Motor neuron (in vitro differentiated cells): Measurements from ENCODE around the gene ILDR1. TPM values are rescaled to one million over a fixed set of nuclear protein-coding genes. Genes with fewer than 3 reads are reported as not detected.
"Not testable (repeated sequence)": the region's sequence is repeated elsewhere in the genome, so short reads cannot be mapped to it uniquely, and the experiment has no call there.

ENCODE experiments used
- ATAC-seq, 8 experiments: fragments of 200-7000 bp; cut with Tn5 transposase; replicated peaks in 6 of 8; 2 replicates each; pipeline ENCODE4 v1.8.0; 2021; ENCODE audit warnings: mild to moderate bottlenecking in 8 of 8, moderate library complexity in 8 of 8
- H3K27ac ChIP-seq, 2 donors: fragments of 250-450 bp; sonication (Bioruptor Pico); 2 replicates each; pipeline ENCODE4 v1.9.0; 2021; ENCODE audit warnings: antibody characterized with exemption in 2 of 2, mild to moderate bottlenecking in 2 of 2, moderate library complexity in 1 of 2
- H3K4me1 ChIP-seq, 2 donors: fragments of 250-450 bp; sonication (Bioruptor Pico); replicated peaks in 1 of 2; 2 replicates each; pipeline ENCODE4 v1.6.1; 2021; ENCODE audit warnings: antibody characterized with exemption in 2 of 2, mild to moderate bottlenecking in 2 of 2, moderate library complexity in 1 of 2
- H3K4me3 ChIP-seq, 5 donors: fragments of 250-450 bp; sonication (Bioruptor Pico); 2 replicates each; pipeline ENCODE4 v1.9.0; 2021; ENCODE audit warnings: antibody characterized with exemption in 5 of 5, mild to moderate bottlenecking in 5 of 5, moderate library complexity in 4 of 5
- WGBS, 10 experiments: fragments of 450-650 bp; shearing (Covaris generic); methylation state at CpG; one replicate each; pipeline ENCODE4 v1.0.0; 2022; 5-methylcytosine and 5-hydroxymethylcytosine counted together
- in situ Hi-C, 9 experiments: fragments of 400-800 bp; cut with MboI; loops; one replicate each; pipeline ENCODE4 v1.15.0; 2021; ENCODE audit warnings: low sequenced_read_pairs in 9 of 9, low pct_unique_long_range_greater_than_20kb in 2 of 9; ENCODE audit not compliant: unreplicated experiment in 9 of 9
- total RNA-seq, 8 experiments: library from RNA; unstranded; fragments of 300-600 nt; gene quantifications; 2 replicates each; pipeline versions ENCODE4 v1.2.3 to v1.2.4, GENCODE V29; 2022

The ILDR1 gene
- total RNA-seq, 8 experiments from 2014 or later = 0.19 to 0.31 (median 0.21) TPM; not detected in 5

GRCh38 chr3:122047296-122047695 is 25.2 kb upstream of the ILDR1 start:
- WGBS, 10 experiments = no CpG with 5 or more reads among the region's 16 CpGs
- in situ Hi-C loops, H3K4me1 ChIP-seq, ATAC-seq, H3K4me3 ChIP-seq, H3K27ac ChIP-seq: not testable (repeated sequence)

GRCh38 chr3:122033023-122033422 is 11.0 kb upstream of the ILDR1 start:
- in situ Hi-C loops = no loop called here
- Histone ChIP-seq H3K4me1 (no peaks in the 10 kb centered on the region), H3K4me3 (no peak overlapping the region), H3K27ac (no peak overlapping the region)
- peak in 2 of 8 experiments; percentile 53 to 74 for ATAC-seq
- WGBS, 10 experiments = 10 to 100% (median 71%) methylated on average over 1 of the region's 1 CpG

- in situ Hi-C loops = no loop called here
- H3K27ac ChIP-seq = no peak overlapping the region
- ATAC-seq = peak in 2 of 8 experiments; percentile 23 to 55
- WGBS, 10 experiments = 0 to 100% (median 79%) methylated on average over 1 of the region's 1 CpG; no CpG with 5 or more reads in 2 of the 10 experiments
- H3K4me1 ChIP-seq = no peaks in the 10 kb centered on the region
- no peak overlapping the region for H3K4me3 ChIP-seq
Observed at GRCh38 chr3:122032531-122032930, 10.5 kb upstream of the ILDR1 start.

- WGBS, 10 experiments = 0 to 67% (median 0%) methylated on average over 1 of the region's 1 CpG; no CpG with 5 or more reads in 7 of the 10 experiments
- Histone ChIP-seq H3K27ac (no peak overlapping the region), H3K4me1 (no peaks in the 10 kb centered on the region), H3K4me3 (no peak overlapping the region)
- in situ Hi-C loops = no loop called here
- ATAC-seq = no peak
Observed at GRCh38 chr3:122031123-122031468, 9.0 kb upstream of the ILDR1 start.

- 4 to 85% (median 70%) methylated on average over 1 to 3 of the region's 3 CpGs; no CpG with 5 or more reads in 3 of the 10 experiments for WGBS, 10 experiments
- Histone ChIP-seq H3K4me3 (no peak overlapping the region), H3K27ac (no peak overlapping the region), H3K4me1 (no peaks in the 10 kb centered on the region)
- in situ Hi-C loops = no loop called here
- peak in 1 of 8 experiments; percentile 80 for ATAC-seq
Observed at GRCh38 chr3:122030381-122031122, 8.5 kb upstream of the ILDR1 start.

GRCh38 chr3:122025296-122025695 is 3.2 kb upstream of the ILDR1 start:
- Histone ChIP-seq H3K27ac (no peak overlapping the region), H3K4me1 (no peaks in the 10 kb centered on the region), H3K4me3 (no peak overlapping the region)
- peak in 1 of 8 experiments; percentile 29 for ATAC-seq
- in situ Hi-C loops = no loop called here

- no peak for ATAC-seq
- 20 to 100% (median 100%) methylated on average over 1 to 2 of the region's 2 CpGs; no CpG with 5 or more reads in 5 of the 10 experiments for WGBS, 10 experiments
Observed at GRCh38 chr3:122024800-122025199, 2.8 kb upstream of the ILDR1 start.

GRCh38 chr3:122023335-122023910 is 1.4 kb upstream of the ILDR1 start:
- Histone ChIP-seq H3K27ac (no peak overlapping the region), H3K4me3 (no peak overlapping the region), H3K4me1 (no peaks in the 10 kb centered on the region)
- in situ Hi-C loops = no loop called here
- ATAC-seq = no peak
- WGBS, 10 experiments = 26 to 94% (median 69%) methylated on average over 1 to 7 of the region's 8 CpGs; no CpG with 5 or more reads in 1 of the 10 experiments

More at GRCh38 chr3:122024800-122025199, 2.8 kb upstream of the ILDR1 start:
- in situ Hi-C loops = no loop called here
- Histone ChIP-seq H3K27ac (no peak overlapping the region), H3K4me1 (no peaks in the 10 kb centered on the region), H3K4me3 (no peak overlapping the region)

- in situ Hi-C loops = no loop called here
- ATAC-seq = no peak
- 0 to 100% (median 33%) methylated on average over 1 of the region's 1 CpG; no CpG with 5 or more reads in 3 of the 10 experiments for WGBS, 10 experiments
- Histone ChIP-seq H3K27ac (no peak overlapping the region), H3K4me1 (no peaks in the 10 kb centered on the region), H3K4me3 (no peak overlapping the region)
Observed at GRCh38 chr3:122021037-122021436, 1.0 kb downstream of the ILDR1 start.

- no peaks in the 10 kb centered on the region for H3K4me1 ChIP-seq
- in situ Hi-C loops = no loop called here
- H3K27ac ChIP-seq = no peak overlapping the region
- no peak overlapping the region for H3K4me3 ChIP-seq
- ATAC-seq = no peak
Observed at GRCh38 chr3:122019493-122019892, 2.6 kb downstream of the ILDR1 start.

- in situ Hi-C loops = no loop called here
- H3K4me3 ChIP-seq = no peak overlapping the region
- H3K4me1 ChIP-seq = no peaks in the 10 kb centered on the region
- ATAC-seq = no peak
- no peak overlapping the region for H3K27ac ChIP-seq
- 0 to 100% (median 67%) methylated on average over 1 of the region's 1 CpG; no CpG with 5 or more reads in 5 of the 10 experiments for WGBS, 10 experiments
Observed at GRCh38 chr3:122014741-122015140, 7.3 kb downstream of the ILDR1 start.

GRCh38 chr3:122013448-122013925 is 8.6 kb downstream of the ILDR1 start:
- no peak for ATAC-seq
- Histone ChIP-seq H3K27ac (no peak overlapping the region), H3K4me3 (no peak overlapping the region), H3K4me1 (no peaks in the 10 kb centered on the region)
- in situ Hi-C loops = no loop called here
- WGBS, 10 experiments = 0 to 100% (median 65%) methylated on average over 1 to 5 of the region's 5 CpGs

GRCh38 chr3:122012821-122013220 is 9.2 kb downstream of the ILDR1 start:
- ATAC-seq = no peak
- no peak overlapping the region for H3K4me3 ChIP-seq
- WGBS, 10 experiments = 71 to 100% methylated on average over 1 of the region's 1 CpG; no CpG with 5 or more reads in 8 of the 10 experiments
- H3K4me1 ChIP-seq = no peaks in the 10 kb centered on the region
- no peak overlapping the region for H3K27ac ChIP-seq
- in situ Hi-C loops = no loop called here

GRCh38 chr3:122011396-122011795 is 10.7 kb downstream of the ILDR1 start:
- Histone ChIP-seq H3K4me1 (no peaks in the 10 kb centered on the region), H3K4me3 (no peak overlapping the region), H3K27ac (no peak overlapping the region)
- in situ Hi-C loops = no loop called here
- WGBS, 10 experiments = 0 to 60% (median 25%) methylated on average over 1 to 3 of the region's 4 CpGs; no CpG with 5 or more reads in 2 of the 10 experiments
- no peak for ATAC-seq
